Smooth muscle cell (in vitro differentiated cells): Measurements from ENCODE around the gene ASMTL. TPM values are rescaled to one million over a fixed set of nuclear protein-coding genes. Genes with fewer than 3 reads are reported as not detected.

Experiments
- DNase-seq: peaks from one replicate; lab custom pipeline; 2025; ENCODE audit not compliant: unreplicated experiment; lab: John Stamatoyannopoulos, UW
- H2AFZ ChIP-seq: fragments of 200-600 bp; sonication (generic); 2 replicates; pipeline ENCODE4 v1.6.0; 2016; ENCODE audit warnings: antibody characterized with exemption, low read depth, mild to moderate bottlenecking
- H3F3A ChIP-seq: fragments of 200-600 bp; sonication (generic); 2 replicates; pipeline ENCODE4 v1.6.0; 2017; ENCODE audit warnings: antibody characterized with exemption, low read depth
- H3K27ac ChIP-seq: fragments of 200-600 bp; sonication (generic); 2 replicates; pipeline ENCODE4 v1.5.1; 2016; ENCODE audit warnings: low read depth, mild to moderate bottlenecking
- H3K27me3 ChIP-seq: fragments of 200-600 bp; sonication (generic); 2 replicates; pipeline ENCODE4 v1.6.1; 2016; ENCODE audit warnings: low read depth, mild to moderate bottlenecking
- H3K36me3 ChIP-seq: fragments of 200-600 bp; sonication (generic); 2 replicates; pipeline ENCODE4 v1.5.1; 2016; ENCODE audit warnings: low read depth
- H3K4me1 ChIP-seq: fragments of 200-600 bp; sonication (generic); 2 replicates; pipeline ENCODE4 v1.5.1; 2016; ENCODE audit warnings: low read depth
- H3K4me2 ChIP-seq: fragments of 200-600 bp; sonication (generic); 2 replicates; pipeline ENCODE4 v1.6.0; 2016; ENCODE audit warnings: mild to moderate bottlenecking
- H3K4me3 ChIP-seq: fragments of 200-600 bp; sonication (generic); 2 replicates; pipeline ENCODE4 v1.5.1; 2016; ENCODE audit warnings: mild to moderate bottlenecking
- H3K79me2 ChIP-seq: fragments of 200-600 bp; sonication (generic); 2 replicates; pipeline ENCODE4 v1.6.0; 2016; ENCODE audit warnings: low read depth, mild to moderate bottlenecking
- H3K9ac ChIP-seq: fragments of 200-600 bp; sonication (generic); 2 replicates; pipeline ENCODE4 v1.6.0; 2016; ENCODE audit warnings: low read depth
- H3K9me3 ChIP-seq: fragments of 200-600 bp; sonication (generic); replicated peaks from 2 replicates; pipeline ENCODE4 v1.5.1; 2016; ENCODE audit warnings: low read depth
- H4K20me1 ChIP-seq: fragments of 200-600 bp; sonication (generic); 2 replicates; pipeline ENCODE4 v1.6.0; 2016; ENCODE audit warnings: low read depth
- WGBS: methylation state at CpG from one replicate; pipeline ENCODE4 v1.1.7; 2016; ENCODE audit warnings: low lambda C conversion rate; 5-methylcytosine and 5-hydroxymethylcytosine counted together
- polyA plus RNA-seq: library from polyadenylated mRNA; unstranded; fragments of >200 nt; fragmentation: Nextera tagmentation; extraction: Ambion mirVana; gene quantifications from 2 replicates; pipeline ENCODE4 v1.2.1, GENCODE V29; 2016
- total RNA-seq: library from RNA; depleted of rRNA; stranded (reverse); fragments of >200 nt; gene quantifications from 2 replicates; pipeline ENCODE4 v1.2.3, GENCODE V29; 2014
- TF ChIP-seq, protein P1 (sequence below): fragments of 200-600 bp; sonication (generic); IDR thresholded peaks from 2 replicates; pipeline ENCODE4 v1.5.1; 2017; ENCODE audit warnings: borderline replicate concordance, mild to moderate bottlenecking, antibody characterized with exemption; ENCODE audit not compliant: insufficient read depth, poor library complexity, severe bottlenecking

Gene ASMTL
- total and polyA plus RNA-seq, 2 experiments from 2014 or later = 20.0 to 50.5 TPM

DNA sequence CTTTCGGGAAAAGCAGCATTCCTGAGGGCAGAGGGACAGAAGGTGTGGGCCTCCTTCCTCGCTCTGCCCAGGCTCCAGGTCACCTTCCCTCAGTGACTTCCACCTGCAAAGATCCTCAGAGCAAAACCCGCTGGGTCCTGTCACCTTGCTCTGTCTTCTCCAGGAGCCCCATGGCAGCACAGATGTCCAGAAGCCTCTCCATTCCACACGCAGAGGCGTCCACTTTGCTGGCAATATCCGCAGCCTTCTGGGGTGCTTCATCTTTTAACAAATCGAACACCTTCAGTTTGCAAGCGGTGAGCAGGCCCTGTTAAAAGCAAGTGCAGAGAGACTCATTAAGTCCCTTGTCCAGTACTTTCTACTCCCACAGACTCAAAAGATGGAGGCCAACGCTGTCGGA, 27.3 kb downstream of the ASMTL start:
- TF ChIP-seq, protein P1, sequence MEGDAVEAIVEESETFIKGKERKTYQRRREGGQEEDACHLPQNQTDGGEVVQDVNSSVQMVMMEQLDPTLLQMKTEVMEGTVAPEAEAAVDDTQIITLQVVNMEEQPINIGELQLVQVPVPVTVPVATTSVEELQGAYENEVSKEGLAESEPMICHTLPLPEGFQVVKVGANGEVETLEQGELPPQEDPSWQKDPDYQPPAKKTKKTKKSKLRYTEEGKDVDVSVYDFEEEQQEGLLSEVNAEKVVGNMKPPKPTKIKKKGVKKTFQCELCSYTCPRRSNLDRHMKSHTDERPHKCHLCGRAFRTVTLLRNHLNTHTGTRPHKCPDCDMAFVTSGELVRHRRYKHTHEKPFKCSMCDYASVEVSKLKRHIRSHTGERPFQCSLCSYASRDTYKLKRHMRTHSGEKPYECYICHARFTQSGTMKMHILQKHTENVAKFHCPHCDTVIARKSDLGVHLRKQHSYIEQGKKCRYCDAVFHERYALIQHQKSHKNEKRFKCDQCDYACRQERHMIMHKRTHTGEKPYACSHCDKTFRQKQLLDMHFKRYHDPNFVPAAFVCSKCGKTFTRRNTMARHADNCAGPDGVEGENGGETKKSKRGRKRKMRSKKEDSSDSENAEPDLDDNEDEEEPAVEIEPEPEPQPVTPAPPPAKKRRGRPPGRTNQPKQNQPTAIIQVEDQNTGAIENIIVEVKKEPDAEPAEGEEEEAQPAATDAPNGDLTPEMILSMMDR = no peak
- H3K4me2 ChIP-seq = no peak overlapping the region
- H3K4me3 ChIP-seq = no peak overlapping the region
- H3K4me1 ChIP-seq = no peaks in the 10 kb centered on the region
- no peak overlapping the region for H3K9ac ChIP-seq
- H3F3A ChIP-seq = no peaks in the 10 kb centered on the region
- H4K20me1 ChIP-seq = no peaks in the 10 kb centered on the region
- H2AFZ ChIP-seq = no peak overlapping the region
- peaks cover 2% of the 10 kb centered on the region for H3K9me3 ChIP-seq
- WGBS = 88% methylated on average over 10 of the region's 10 CpGs
- peaks cover 7% of the 10 kb centered on the region for H3K36me3 ChIP-seq
- DNase-seq = no peak
- H3K79me2 ChIP-seq = no peaks in the 10 kb centered on the region
- no peak overlapping the region for H3K27ac ChIP-seq
- H3K27me3 ChIP-seq = no peaks in the 10 kb centered on the region

GRCh38 chrX:1424147-1424851, 28.4 kb downstream of the ASMTL start:
- no peaks in the 10 kb centered on the region for H3F3A ChIP-seq
- H3K9me3 ChIP-seq = peaks cover 2% of the 10 kb centered on the region
- H4K20me1 ChIP-seq = no peaks in the 10 kb centered on the region
- H3K9ac ChIP-seq = no peak overlapping the region
- no peak for DNase-seq
- no peak overlapping the region for H3K27ac ChIP-seq
- H3K79me2 ChIP-seq = no peaks in the 10 kb centered on the region
- H3K36me3 ChIP-seq = peaks cover 7% of the 10 kb centered on the region
- H3K27me3 ChIP-seq = no peaks in the 10 kb centered on the region
- 82% methylated on average over 7 of the region's 9 CpGs for WGBS
- no peak overlapping the region for H3K4me3 ChIP-seq
- H2AFZ ChIP-seq = no peak overlapping the region
- no peaks in the 10 kb centered on the region for H3K4me1 ChIP-seq
- no peak overlapping the region for H3K4me2 ChIP-seq
- TF ChIP-seq, protein P1 = no peak

DNA sequence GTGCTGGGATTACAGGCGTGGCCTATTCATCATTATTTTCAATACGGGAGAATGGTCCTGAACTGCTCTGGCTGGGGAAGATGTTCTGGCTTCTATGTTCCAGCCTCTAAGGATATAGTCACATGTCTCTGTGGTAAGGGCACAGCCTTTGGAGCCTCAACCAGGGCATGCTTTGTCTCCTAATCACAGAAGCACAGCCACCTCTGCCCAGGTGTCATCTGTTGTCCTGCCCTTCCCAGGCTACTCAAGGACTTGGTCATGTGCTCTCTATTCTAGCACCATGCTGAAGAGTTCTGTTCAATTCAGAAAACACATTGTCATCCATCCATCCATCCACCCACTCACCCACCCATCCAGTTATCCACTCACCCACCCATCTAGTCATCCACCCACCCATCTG, 29.5 kb downstream of the ASMTL start:
- Histone ChIP-seq H2AFZ (no peak overlapping the region), H3K36me3 (peaks cover 7% of the 10 kb centered on the region), H3K27ac (no peak overlapping the region), H3K9ac (no peak overlapping the region), H4K20me1 (no peaks in the 10 kb centered on the region), H3K4me2 (no peak overlapping the region), H3K4me1 (no peaks in the 10 kb centered on the region), H3K9me3 (peaks cover 2% of the 10 kb centered on the region), H3F3A (no peaks in the 10 kb centered on the region), H3K79me2 (no peaks in the 10 kb centered on the region), H3K27me3 (no peaks in the 10 kb centered on the region), H3K4me3 (no peak overlapping the region)
- 74% methylated on average over 2 of the region's 2 CpGs for WGBS
- TF ChIP-seq, protein P1 = no peak
- no peak for DNase-seq

GRCh38 chrX:1422135-1422465, 30.6 kb downstream of the ASMTL start:
- Histone ChIP-seq H3K9ac (no peak overlapping the region), H3K36me3 (peaks cover 7% of the 10 kb centered on the region), H3K4me3 (no peak overlapping the region), H3K9me3 (peaks cover 2% of the 10 kb centered on the region), H3K27ac (no peak overlapping the region), H3K79me2 (no peaks in the 10 kb centered on the region), H3K27me3 (no peaks in the 10 kb centered on the region), H3K4me1 (no peaks in the 10 kb centered on the region), H2AFZ (no peak overlapping the region), H3K4me2 (no peak overlapping the region), H4K20me1 (no peaks in the 10 kb centered on the region), H3F3A (no peaks in the 10 kb centered on the region)
- WGBS = 97% methylated on average over 4 of the region's 4 CpGs
- DNase-seq = no peak
- TF ChIP-seq, protein P1 = no peak
